Mesendoderm (in vitro differentiated cells): ENCODE results near the gene HSF2.
"Not testable (repeated sequence)": the region's sequence is repeated elsewhere in the genome, so short reads cannot be mapped to it uniquely, and the experiment has no call there.

Source experiments
- DNase-seq: peaks from one replicate; pipeline ENCODE4 v3.0.0; 2013
- H2AK5ac ChIP-seq: 2 replicates; pipeline ENCODE4 v1.6.1; 2013; ENCODE audit warnings: low read length, inconsistent platforms
- H2BK120ac ChIP-seq: 2 replicates; pipeline ENCODE4 v1.6.1; 2013; ENCODE audit warnings: low read depth, mild to moderate bottlenecking, low read length, moderate library complexity, mixed read lengths
- H2BK15ac ChIP-seq: replicated peaks from 2 replicates; pipeline ENCODE4 v1.6.1; 2013; ENCODE audit warnings: low read depth, mild to moderate bottlenecking, moderate library complexity
- H2BK5ac ChIP-seq: 2 replicates; pipeline ENCODE4 v1.6.1; 2013; ENCODE audit warnings: low read length, inconsistent platforms
- H3K18ac ChIP-seq: 2 replicates; pipeline ENCODE4 v1.6.1; 2013; ENCODE audit warnings: mild to moderate bottlenecking, low read length, mixed read lengths
- H3K23ac ChIP-seq: one replicate; pipeline ENCODE4 v1.6.1; 2013; ENCODE audit warnings: low read length
- H3K27ac ChIP-seq: 2 replicates; pipeline ENCODE4 v1.5.1; 2013; ENCODE audit warnings: low read depth, mild to moderate bottlenecking, inconsistent platforms, low read length, moderate library complexity
- H3K27me3 ChIP-seq: 2 replicates; pipeline ENCODE4 v1.6.1; 2013; ENCODE audit warnings: low read length, control low read depth, mild to moderate bottlenecking, inconsistent platforms; ENCODE audit not compliant: insufficient read depth, poor library complexity
- H3K36me3 ChIP-seq: 2 replicates; pipeline ENCODE4 v1.6.1; 2013; ENCODE audit warnings: low read length, inconsistent platforms; ENCODE audit not compliant: control insufficient read depth, insufficient read depth
- H3K4ac ChIP-seq: one replicate; pipeline ENCODE4 v1.6.1; 2013; ENCODE audit warnings: low read depth, mild to moderate bottlenecking, low read length, moderate library complexity
- H3K4me1 ChIP-seq: 2 replicates; pipeline ENCODE4 v1.6.1; 2013; ENCODE audit warnings: low read depth, low read length, inconsistent platforms; ENCODE audit not compliant: control insufficient read depth
- H3K4me2 ChIP-seq: 2 replicates; pipeline ENCODE4 v1.6.1; 2013; ENCODE audit warnings: low read length
- H3K4me3 ChIP-seq: 2 replicates; pipeline ENCODE4 v1.5.1; 2013; ENCODE audit warnings: mild to moderate bottlenecking, low read length
- H3K56ac ChIP-seq: one replicate; pipeline ENCODE4 v1.6.1; 2013; ENCODE audit warnings: low read length
- H3K79me1 ChIP-seq: 2 replicates; pipeline ENCODE4 v1.6.1; 2013; ENCODE audit warnings: low read length, inconsistent platforms
- H3K79me2 ChIP-seq: 2 replicates; pipeline ENCODE4 v1.6.1; 2013; ENCODE audit warnings: mild to moderate bottlenecking, low read length; ENCODE audit not compliant: control insufficient read depth, insufficient read depth
- H3K9ac ChIP-seq: 2 replicates; pipeline ENCODE4 v1.6.1; 2013; ENCODE audit warnings: low read length, inconsistent platforms
- H4K5ac ChIP-seq: one replicate; pipeline ENCODE4 v1.6.1; 2013; ENCODE audit warnings: low read length
- H4K8ac ChIP-seq: one replicate; pipeline ENCODE4 v1.6.1; 2013; ENCODE audit warnings: low read depth, mild to moderate bottlenecking, control low read depth, low read length, moderate library complexity
- WGBS: extraction: QIAGEN DNeasy Blood & Tissue Kit; methylation state at CpG from one replicate; pipeline ENCODE4 v1.1.7; 2013; ENCODE audit warnings: low lambda C conversion rate, missing lambda C conversion rate; ENCODE audit not compliant: insufficient coverage; ENCODE audit errors: extremely low coverage; 5-methylcytosine and 5-hydroxymethylcytosine counted together

HSF2 gene

DNA sequence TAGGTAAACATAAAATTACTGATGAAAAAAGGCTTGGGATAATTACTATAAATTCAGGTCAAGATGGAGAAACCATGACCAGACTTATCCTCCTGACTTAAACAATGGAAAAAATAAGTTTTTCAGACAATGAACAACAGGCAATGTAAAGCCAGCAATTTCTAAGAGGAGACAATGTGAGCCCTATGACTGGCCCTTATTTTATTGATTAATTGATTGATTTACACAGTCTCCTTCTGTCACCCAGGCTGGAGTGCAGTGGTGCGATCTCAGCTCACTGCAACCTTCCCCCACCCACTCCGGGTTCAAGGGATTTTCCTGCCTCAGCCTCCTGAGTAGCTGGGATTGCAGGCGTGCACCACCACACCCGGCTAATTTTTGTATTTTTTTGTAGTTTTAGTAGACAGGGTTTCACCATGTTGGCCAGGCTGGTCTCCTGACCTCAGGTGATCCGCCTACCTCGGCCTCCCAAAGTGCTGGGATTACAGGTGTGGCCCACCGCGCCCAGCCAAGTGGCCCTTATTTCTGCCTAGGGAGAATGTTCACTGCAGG is 60.5 kb downstream of the HSF2 start:
- H3K9ac ChIP-seq, result not testable (repeated sequence)

DNA sequence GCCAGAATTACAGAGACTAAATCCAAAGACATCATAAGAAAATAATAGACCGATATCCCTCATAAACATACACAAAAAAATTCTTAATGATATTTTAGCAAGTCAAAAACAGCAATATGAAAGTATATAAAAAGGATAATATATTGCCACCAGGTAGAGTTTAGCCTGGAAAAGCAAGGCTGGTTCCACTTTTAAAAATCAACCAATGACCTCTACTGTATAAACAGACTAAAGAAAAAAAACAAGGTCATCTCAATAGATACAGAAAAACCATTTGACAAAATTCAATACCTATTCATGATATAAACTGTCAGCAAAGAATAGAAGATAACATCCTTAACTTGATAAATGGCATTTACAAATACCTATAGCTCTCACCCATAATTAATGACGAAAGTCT is 62.4 kb downstream of the HSF2 start:
- 100% methylated on average over 1 of the region's 2 CpGs for WGBS
- no peak overlapping the region for H3K18ac ChIP-seq
- H3K4me1 ChIP-seq, result peaks cover 3% of the 10 kb centered on the region
- H3K23ac ChIP-seq, result no peak overlapping the region
- H3K27me3 ChIP-seq, result no peaks in the 10 kb centered on the region
- H3K79me1 ChIP-seq, result peaks cover 7% of the 10 kb centered on the region
- DNase-seq, result no peak
- H3K9ac ChIP-seq, result no peak overlapping the region
- no peak overlapping the region for H4K5ac ChIP-seq
- no peak overlapping the region for H2AK5ac ChIP-seq
- no peak overlapping the region for H3K56ac ChIP-seq
- H3K36me3 ChIP-seq, result no peaks in the 10 kb centered on the region
- H3K4ac ChIP-seq, result no peak overlapping the region
- no peak overlapping the region for H3K4me2 ChIP-seq
- H2BK5ac ChIP-seq, result no peak overlapping the region
- H3K4me3 ChIP-seq, result no peak overlapping the region
- peaks cover 31% of the 10 kb centered on the region for H3K79me2 ChIP-seq
- no peak overlapping the region for H3K27ac ChIP-seq
- H2BK15ac ChIP-seq, result no peak overlapping the region
- no peak overlapping the region for H2BK120ac ChIP-seq
- no peak overlapping the region for H4K8ac ChIP-seq

More for the DNA sequence above, 60.5 kb downstream of the HSF2 start:
- H3K79me1 ChIP-seq, H3K4me2 ChIP-seq, H3K4ac ChIP-seq, H2BK15ac ChIP-seq, H4K8ac ChIP-seq, H3K18ac ChIP-seq, H3K27ac ChIP-seq, H4K5ac ChIP-seq, H3K4me3 ChIP-seq, H2AK5ac ChIP-seq, H3K23ac ChIP-seq, H2BK5ac ChIP-seq, DNase-seq, H3K36me3 ChIP-seq, H2BK120ac ChIP-seq, H3K4me1 ChIP-seq, H3K56ac ChIP-seq, H3K27me3 ChIP-seq: not testable (repeated sequence)
- WGBS, result no CpG with 5 or more reads among the region's 8 CpGs
- peaks cover 17% of the 10 kb centered on the region for H3K79me2 ChIP-seq

GRCh38 chr6:122471107-122472021 is 71.9 kb downstream of the HSF2 start, which contains the start of gene SERINC1:
Gene SERINC1, minus strand, starts transcription at chr6:122471807. Its CDS starts 70 bp downstream, at chr6:122471737.
- Histone ChIP-seq H4K5ac (peak within 1 kb of the TSS; percentile 93), H2BK15ac (no peak within 1 kb of the TSS), H2BK5ac (peak within 1 kb of the TSS; percentile 76), H3K56ac (peak within 1 kb of the TSS; percentile 96), H3K27me3 (no peaks in the 10 kb centered on the region), H4K8ac (peak within 1 kb of the TSS; percentile 7), H3K79me2 (peaks cover 25% of the 10 kb centered on the region), H3K18ac (peak within 1 kb of the TSS; percentile 62), H2BK120ac (no peak within 1 kb of the TSS), H3K4me3 (peak within 1 kb of the TSS; percentile 75), H3K4me2 (peak within 1 kb of the TSS; percentile 92), H3K9ac (peak within 1 kb of the TSS; percentile 94), H3K27ac (no peak within 1 kb of the TSS), H3K79me1 (peaks cover 2% of the 10 kb centered on the region), H3K4me1 (no peaks in the 10 kb centered on the region), H3K4ac (peak within 1 kb of the TSS; percentile 56), H3K36me3 (no peaks in the 10 kb centered on the region), H2AK5ac (no peak within 1 kb of the TSS), H3K23ac (peak within 1 kb of the TSS; percentile 82)
- peak; percentile 95 for DNase-seq
- WGBS, result no CpG with 5 or more reads among the region's 49 CpGs

- Histone ChIP-seq H3K79me2 (peaks cover 21% of the 10 kb centered on the region), H4K8ac (peak overlapping the region; percentile 7), H3K4me2 (peak overlapping the region; percentile 92), H3K79me1 (peaks cover 2% of the 10 kb centered on the region), H2BK120ac (no peak overlapping the region), H3K4ac (no peak overlapping the region), H3K27ac (no peak overlapping the region), H2AK5ac (no peak overlapping the region), H4K5ac (peak overlapping the region; percentile 93), H3K4me1 (no peaks in the 10 kb centered on the region), H3K23ac (peak overlapping the region; percentile 82), H2BK5ac (peak overlapping the region; percentile 76), H3K9ac (peak overlapping the region; percentile 94), H2BK15ac (no peak overlapping the region), H3K36me3 (no peaks in the 10 kb centered on the region), H3K27me3 (no peaks in the 10 kb centered on the region), H3K4me3 (peak overlapping the region; percentile 75), H3K56ac (peak overlapping the region; percentile 96), H3K18ac (no peak overlapping the region)
- no CpG with 5 or more reads among the region's 8 CpGs for WGBS
- no peak for DNase-seq
Observed at GRCh38 chr6:122472022-122472340, 72.5 kb downstream of the HSF2 start.

GRCh38 chr6:122476131-122476530 is 76.7 kb downstream of the HSF2 start:
- H3K9ac ChIP-seq, result no peak overlapping the region
- no peak overlapping the region for H3K18ac ChIP-seq
- H3K27me3 ChIP-seq, result no peaks in the 10 kb centered on the region
- no peak overlapping the region for H2BK5ac ChIP-seq
- no peak overlapping the region for H2BK15ac ChIP-seq
- no peak overlapping the region for H3K4me3 ChIP-seq
- no peak overlapping the region for H3K4ac ChIP-seq
- no peak overlapping the region for H3K4me2 ChIP-seq
- H3K27ac ChIP-seq, result no peak overlapping the region
- no peak overlapping the region for H3K56ac ChIP-seq
- H3K23ac ChIP-seq, result no peak overlapping the region
- peaks cover 2% of the 10 kb centered on the region for H3K79me2 ChIP-seq
- no peak overlapping the region for H2AK5ac ChIP-seq
- no peaks in the 10 kb centered on the region for H3K79me1 ChIP-seq
- H2BK120ac ChIP-seq, result no peak overlapping the region
- H3K4me1 ChIP-seq, result no peaks in the 10 kb centered on the region
- no peak overlapping the region for H4K5ac ChIP-seq
- no peak overlapping the region for H4K8ac ChIP-seq
- no peaks in the 10 kb centered on the region for H3K36me3 ChIP-seq
- DNase-seq, result peak; percentile 29
